HepG2 (cell line): Measurements from ENCODE around the gene POLRMT.

Experiments used
- NCOR1 ChIP-seq: fragments of 200-600 bp; sonication (generic); IDR thresholded peaks from 2 replicates; pipeline ENCODE4 v1.7.0; 2017; ENCODE audit warnings: antibody characterized with exemption, low read length, borderline replicate concordance
- POLR2A ChIP-seq, 2 experiments: IDR thresholded peaks; 2 replicates each; pipeline ENCODE4 v1.6.1; 2011; ENCODE audit warnings: low read depth in 2 of 2, low read length in 2 of 2, mild to moderate bottlenecking in 1 of 2, moderate library complexity in 1 of 2; ENCODE audit not compliant: insufficient read depth in 1 of 2
- SKIL ChIP-seq: sonication (generic); formaldehyde crosslinking; IDR thresholded peaks from 2 replicates; pipeline ENCODE4 v1.8.0; 2022; ENCODE audit warnings: missing genetic modification reagents, mild to moderate bottlenecking, moderate library complexity, borderline replicate concordance
- ZFP1 ChIP-seq: IDR thresholded peaks from 2 replicates; pipeline ENCODE4 v1.6.1; 2016
- ZNF768 ChIP-seq: sonication (generic); formaldehyde crosslinking; IDR thresholded peaks from 2 replicates; pipeline ENCODE4 v1.4.0; 2020; ENCODE audit warnings: missing genetic modification reagents
- TF ChIP-seq, protein P1 (sequence below): sonication (generic); formaldehyde crosslinking; IDR thresholded peaks from 2 replicates; pipeline ENCODE4 v1.5.0; 2020; ENCODE audit warnings: missing genetic modification reagents

DNA sequence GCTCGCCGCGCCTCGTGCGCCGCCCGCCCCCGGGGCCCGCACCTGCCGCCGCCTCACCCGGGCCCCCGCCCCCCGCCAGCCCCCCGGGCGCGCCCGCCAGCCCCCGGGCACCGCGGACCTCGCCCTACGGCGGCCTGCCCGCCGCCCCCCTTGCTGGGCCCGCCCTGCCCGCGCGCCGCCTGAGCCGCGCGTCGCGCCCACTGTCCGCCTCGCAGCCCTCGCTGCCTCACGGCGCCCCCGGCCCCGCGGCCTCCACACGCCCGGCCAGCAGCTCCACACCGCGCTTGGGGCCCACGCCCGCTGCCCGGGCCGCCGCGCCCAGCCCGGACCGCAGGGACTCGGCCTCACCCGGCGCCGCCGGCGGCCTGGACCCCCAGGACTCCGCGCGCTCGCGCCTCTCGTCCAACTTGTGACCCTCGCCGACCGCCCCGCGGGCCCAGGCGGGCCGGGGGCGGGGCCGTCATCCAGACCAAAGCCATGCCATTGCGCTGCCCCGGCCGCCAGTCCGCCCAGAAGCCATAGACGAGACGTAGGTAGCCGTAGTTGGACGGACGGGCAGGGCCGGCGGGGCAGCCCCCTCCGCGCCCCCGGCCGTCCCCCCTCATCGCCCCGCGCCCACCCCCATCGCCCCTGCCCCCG, 17.2 kb downstream of the POLRMT start:
- TF ChIP-seq, protein P1, sequence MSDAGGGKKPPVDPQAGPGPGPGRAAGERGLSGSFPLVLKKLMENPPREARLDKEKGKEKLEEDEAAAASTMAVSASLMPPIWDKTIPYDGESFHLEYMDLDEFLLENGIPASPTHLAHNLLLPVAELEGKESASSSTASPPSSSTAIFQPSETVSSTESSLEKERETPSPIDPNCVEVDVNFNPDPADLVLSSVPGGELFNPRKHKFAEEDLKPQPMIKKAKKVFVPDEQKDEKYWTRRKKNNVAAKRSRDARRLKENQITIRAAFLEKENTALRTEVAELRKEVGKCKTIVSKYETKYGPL (CRISPR knock-in tag) = no peak
- TF ChIP-seq POLR2A (IDR thresholded peaks at IDR 0.05; ENCODE audit: insufficient read depth in 1 of 2, low read depth in 2 of 2, low read length in 2 of 2) (no peak), SKIL (CRISPR knock-in tag) (no peak), ZNF768 (CRISPR knock-in tag) (no peak), ZFP1 (CRISPR knock-in tag) (no peak), NCOR1 (no peak)
